Endothelial cell of umbilical vein (primary cell): ENCODE results near the gene DGLUCY.

ENCODE experiments used
- CTCF ChIP-seq, 2 donors: IDR thresholded peaks; 1 replicate in 1 of 2; 2 replicates in 1 of 2; pipeline ENCODE4 v1.5.1; 2011; ENCODE audit warnings: low read length in 2 of 2, mild to moderate bottlenecking in 2 of 2, moderate library complexity in 2 of 2, control low read depth in 1 of 2, inconsistent platforms in 1 of 2, low read depth in 1 of 2; ENCODE audit not compliant: insufficient read depth in 1 of 2; ENCODE audit errors: extremely low read depth in 1 of 2
- POLR2A ChIP-seq: IDR thresholded peaks from 2 replicates; pipeline ENCODE4 v1.6.1; 2012; ENCODE audit warnings: low read depth, mild to moderate bottlenecking, control low read depth, low read length

DNA sequence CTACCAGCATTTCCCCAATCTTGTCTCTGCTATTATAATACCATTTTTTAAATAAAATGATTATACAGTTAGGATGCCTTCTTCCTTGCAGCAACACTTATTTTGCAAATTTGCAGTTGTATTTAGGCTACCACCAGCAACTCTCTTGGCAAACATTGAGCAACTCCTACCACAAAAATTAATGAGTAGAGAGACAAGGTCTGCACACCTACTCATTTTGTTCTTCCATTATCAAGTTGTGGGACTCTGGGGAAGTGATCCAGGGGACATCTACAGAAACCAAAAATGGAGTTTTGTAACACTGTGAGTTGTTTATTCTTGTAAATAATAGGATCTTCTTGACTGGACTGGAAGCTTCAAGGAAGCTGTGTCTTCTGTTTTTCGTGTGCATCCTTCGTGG is 38.6 kb downstream of the DGLUCY start:
- TF ChIP-seq CTCF (IDR thresholded peaks at IDR 0.05; ENCODE audit: extremely low read depth in 1 of 2, insufficient read depth in 1 of 2, low read depth in 1 of 2, low read length in 2 of 2) (no peak), POLR2A (no peak)
